NCI-H2029 (cell line): ENCODE results near the gene ZNF292.
A peak's percentile ranks its signal among the peaks of the same experiment; 100 is the strongest.
"Not testable (repeated sequence)": the region's sequence is repeated elsewhere in the genome, so short reads cannot be mapped to it uniquely, and the experiment has no call there.

Source experiments
- DNase-seq: peaks from one replicate; lab custom pipeline; 2025; lab: John Stamatoyannopoulos, UW

ZNF292 gene

DNA sequence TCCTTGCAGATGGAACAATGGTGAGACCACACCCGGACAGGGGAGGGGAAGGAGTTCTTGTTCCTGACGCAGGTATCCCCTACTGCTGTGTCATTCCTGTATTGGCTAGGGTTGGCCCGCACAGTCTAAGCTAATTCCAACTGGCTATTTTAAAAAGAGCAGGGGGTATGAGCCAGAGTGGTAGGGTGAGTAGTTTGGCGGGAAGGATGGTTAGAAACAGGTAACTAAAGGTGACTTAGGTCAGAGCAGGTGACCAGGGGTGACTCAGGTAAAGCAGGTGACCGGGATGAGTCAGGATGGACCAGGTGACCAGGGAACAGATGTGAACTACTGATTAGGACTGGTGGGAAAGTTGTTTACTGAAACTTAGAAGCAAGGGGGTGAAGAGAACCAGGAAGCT, 58.0 kb downstream of the ZNF292 start:
- DNase-seq, result no peak

DNA sequence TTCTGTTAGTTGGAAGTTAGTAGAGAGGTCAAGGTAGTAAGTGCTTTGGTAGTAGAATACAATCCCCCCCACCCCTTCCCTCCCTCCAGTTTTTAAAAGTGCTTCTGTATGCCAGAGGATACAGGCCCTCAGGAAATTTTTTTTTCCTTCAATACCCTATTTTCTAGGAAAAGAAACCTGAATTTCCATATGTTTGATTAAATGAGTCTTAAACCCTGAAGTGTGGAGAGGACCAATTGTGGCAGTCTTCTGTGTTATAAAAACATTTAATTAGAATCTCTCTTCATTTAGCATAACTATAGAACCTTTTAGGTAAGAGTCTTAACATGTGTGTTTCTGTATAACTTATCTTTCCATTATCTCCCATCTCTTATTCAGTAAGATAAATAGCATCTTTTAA, 59.5 kb downstream of the ZNF292 start:
- no peak for DNase-seq

DNA sequence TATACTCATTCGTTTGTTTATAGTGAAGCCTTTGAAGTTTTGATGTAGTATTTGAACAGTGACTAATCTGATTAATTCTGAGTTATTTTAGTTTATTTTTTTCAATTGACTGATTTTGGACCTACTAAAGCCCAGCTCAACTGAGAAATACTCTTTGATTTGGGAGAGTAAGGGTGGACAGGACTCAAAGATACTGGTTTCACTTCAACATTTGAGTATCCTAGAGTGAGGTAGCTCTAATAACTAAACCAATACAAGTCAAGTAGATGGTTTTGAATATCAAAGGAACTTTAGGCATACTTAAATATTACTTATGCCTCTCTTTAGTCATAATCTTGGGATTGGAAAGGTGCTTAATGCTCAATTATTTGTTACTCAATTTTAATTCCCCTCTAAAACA, 65.6 kb downstream of the ZNF292 start:
- no peak for DNase-seq

DNA sequence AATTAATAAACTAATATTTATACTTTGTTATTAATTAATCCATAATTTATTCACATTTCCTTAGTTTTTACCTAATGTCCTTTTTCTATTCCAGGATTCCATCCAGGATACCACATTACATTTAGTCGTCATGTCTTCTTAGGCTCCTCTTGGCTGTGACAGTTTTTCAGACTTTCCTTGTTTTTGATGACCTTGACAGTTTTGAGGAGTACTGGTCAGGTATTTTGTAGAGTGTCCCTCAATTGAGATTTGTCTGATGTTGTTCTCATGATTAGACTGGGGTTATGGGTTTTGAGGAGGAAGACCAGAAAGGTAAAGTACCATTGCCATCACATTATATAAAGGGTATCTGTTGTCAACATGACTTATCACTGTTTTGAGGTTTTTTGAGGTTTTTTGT, 67.3 kb downstream of the ZNF292 start:
- no peak for DNase-seq

DNA sequence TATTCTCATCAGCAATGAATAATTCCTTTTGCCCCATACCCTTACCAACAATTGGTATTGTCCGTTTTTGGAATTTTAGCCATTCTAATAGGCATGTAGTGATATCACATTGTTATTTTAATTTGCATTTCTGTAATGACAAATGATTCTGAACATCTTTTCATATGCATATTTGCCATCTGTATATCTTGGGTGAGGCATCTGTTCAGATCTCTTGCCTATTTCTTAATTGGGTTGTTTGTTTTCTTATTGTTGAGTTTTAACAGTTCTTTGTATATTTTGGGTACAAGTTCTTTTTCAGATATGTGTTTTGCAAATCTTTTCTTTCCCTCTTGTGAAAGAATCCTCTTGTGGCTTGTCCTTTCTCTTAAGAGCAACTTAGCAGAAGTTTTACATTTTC, 69.6 kb downstream of the ZNF292 start:
- no peak for DNase-seq

DNA sequence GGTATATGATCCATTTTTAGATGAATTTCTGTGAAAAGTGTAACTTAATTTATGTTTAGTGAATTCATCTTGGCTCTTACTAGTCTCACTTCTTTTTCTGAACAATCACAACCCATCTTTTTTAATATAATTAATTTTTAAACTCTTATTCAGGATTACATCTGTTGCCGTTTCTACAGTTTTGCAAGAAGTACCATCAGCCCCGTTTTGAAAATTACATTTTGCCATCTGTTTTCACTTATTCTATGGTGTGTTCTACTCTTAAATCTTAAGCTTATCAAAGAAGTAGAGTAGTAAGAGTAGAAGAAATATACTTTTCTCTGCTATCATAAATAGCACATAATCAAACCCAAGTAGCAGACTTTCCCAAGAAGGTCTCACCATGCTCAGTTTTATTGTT, 70.1 kb downstream of the ZNF292 start:
- DNase-seq, result no peak

DNA sequence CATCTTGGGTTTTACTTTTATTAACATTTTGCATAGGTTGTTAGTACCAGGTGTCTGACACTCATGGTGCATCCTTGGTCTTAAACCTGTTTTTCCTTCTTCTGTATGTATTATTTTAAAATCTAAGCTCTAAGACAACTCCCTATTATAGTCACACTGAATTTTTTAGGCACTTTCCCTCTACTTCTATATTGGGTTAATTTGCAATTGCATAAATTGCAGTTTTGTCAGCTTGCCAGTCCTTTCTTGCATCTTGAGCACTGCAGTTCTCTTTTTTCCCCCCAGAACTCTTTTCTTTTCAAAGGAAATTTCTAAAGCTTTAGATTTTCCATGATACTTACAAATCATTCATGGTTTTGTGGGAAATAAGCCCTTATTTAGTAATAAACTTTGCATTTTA, 70.6 kb downstream of the ZNF292 start:
- DNase-seq, result no peak

DNA sequence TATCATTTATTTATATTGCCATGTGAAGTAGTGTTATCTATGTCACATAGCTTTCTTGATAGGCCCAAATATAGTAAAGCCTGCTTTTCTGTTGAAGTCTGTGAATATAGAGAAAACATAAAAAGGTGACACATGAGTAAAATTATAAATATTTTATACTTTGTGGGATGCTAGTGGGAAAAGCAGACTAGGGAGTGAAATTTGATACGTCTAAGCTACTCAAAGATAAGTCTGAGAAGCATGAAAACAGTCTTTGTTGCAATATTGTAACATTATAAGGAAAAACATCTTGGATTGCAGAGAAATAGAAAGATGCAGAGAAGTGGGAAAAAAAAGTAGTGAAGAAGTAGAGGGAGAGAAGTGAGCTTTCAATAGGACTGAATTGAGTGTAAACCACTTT, 75.4 kb downstream of the ZNF292 start:
- DNase-seq, result no peak

DNA sequence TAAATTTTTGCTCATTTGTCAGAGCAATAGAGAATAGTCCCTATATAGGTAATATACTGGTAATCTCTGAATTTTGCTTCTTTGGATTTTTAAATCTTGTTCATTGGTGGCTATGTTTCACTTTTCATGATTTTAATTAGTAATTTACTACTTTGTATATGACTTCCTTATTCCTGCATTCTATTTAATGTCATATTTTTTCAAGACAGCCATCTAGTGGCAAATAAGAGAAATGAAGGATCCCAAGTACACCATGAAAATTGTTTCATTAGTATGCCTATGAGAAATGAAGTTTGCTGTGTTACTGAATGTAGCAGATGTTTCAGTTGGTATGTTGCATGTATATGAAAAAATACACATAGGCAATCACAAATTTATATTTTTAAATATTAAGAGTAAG, 82.4 kb downstream of the ZNF292 start:
- peak; percentile 2 for DNase-seq

DNA sequence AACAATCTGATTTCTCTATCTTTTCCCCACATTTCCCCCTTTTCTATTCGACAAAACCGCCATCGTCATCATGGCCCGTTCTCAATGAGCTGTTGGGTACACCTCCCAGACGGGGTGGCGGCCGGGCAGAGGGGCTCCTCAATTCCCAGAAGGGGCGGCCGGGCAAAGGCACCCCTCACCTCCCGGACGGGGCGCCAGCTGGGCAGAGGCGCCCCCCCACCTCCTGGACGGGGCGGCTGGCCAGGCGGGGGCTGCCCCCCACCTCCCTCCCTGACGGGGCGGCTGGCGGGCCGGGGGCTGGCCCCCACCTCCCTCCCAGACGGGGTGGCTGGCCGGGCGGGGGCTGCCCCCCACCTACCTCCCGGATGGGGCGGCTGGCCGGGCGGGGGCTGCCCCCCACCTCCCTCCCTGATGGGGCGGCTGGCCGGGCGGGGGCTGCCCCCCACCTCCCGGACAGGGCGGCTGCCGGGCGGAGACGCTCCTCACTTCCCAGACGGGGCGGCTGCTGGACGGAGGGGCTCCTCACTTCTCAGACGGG, 83.8 kb downstream of the ZNF292 start:
- DNase-seq, result not testable (repeated sequence)

DNA sequence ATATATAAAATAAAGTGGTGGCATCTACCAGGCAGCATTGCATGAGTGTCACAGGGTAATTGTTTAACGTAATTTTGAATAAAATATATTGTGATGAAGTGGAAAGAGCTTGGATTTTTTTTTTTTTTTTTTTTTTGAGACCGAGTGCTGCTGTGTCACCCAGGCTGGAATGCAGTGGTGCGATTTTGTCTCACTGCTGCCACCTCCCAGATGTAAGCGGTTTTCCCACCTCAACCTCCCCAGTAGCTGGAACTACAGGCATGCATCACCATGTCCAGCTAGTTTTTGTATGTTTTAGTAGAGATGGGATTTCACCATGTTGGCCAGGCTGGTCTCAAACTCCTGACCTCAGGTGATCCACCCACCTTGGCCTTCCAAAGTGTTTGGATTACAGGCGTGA, 85.9 kb downstream of the ZNF292 start:
- DNase-seq, result no peak

DNA sequence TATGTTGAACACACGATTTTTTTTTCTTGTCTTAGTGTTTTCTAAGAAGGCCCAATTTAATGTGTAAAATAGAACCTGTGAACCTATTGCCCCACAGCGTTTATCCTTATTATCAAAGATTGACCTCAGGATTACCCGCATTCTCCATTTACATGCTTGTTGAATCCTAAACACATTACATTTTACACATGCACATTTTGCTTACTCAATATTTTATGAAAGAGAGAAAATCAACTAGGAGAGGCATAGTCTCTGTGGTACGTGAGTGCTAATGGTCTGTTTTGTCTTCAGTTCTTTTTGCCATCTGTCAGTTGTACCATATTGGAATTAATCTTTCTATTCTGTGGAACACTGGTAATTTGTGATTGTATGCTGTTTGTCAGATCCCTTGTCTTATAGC, 86.9 kb downstream of the ZNF292 start:
- DNase-seq, result no peak

DNA sequence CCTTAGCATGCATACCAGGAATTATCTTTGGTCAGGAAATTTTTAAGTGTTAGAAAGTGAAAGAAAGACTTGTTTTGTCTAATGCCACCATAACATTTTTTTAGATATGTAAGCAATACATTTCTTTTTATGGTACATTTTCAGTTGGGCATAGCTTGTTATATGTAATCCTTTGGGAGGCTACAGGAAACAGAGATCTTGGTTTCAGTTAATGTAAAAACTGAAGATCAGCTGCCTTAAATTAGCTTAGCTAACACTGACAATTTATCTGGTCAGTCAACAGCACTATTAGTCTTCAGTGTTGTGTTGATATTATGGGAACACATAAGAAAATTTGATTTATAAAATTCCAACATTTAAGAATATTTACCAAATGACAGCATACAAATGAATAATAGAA, 88.4 kb downstream of the ZNF292 start:
- DNase-seq, result no peak

DNA sequence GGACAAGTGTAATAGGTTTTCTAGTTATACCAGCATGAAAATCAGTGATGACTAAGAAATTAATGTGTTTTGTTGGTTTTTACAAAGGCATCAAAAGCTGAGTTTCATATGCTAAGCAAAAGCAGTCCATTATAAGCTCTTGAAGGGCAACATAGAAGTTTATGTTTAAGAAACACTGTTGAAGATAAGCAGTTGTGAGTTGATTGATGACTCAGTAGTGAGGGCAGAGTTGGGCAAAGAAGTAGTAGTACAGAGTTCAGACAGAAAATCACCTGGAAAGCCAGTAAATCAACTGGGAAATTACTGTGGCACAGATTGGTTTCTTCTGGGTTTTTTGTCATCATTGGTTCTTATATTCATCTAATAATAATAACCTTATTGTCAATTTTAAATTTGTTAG, 89.0 kb downstream of the ZNF292 start:
- no peak for DNase-seq

DNA sequence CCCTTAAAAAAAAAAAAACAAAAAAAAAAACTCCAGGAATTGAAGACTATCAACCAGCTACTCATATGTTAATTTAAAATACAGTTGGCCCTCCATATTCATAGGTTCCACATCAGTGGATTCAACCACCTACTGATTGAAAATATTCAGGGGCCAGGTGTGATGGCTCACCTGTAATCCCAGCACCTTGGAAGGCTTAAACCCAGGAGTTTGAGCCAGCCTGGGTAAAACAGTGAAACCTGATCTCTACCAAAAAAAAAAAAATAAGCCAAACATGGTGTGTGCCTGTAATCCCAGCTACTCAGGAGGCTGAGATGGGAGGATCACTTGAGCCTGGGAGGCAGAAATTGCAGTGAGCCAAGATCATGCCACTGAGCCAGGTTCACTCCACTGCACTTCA, 94.7 kb downstream of the ZNF292 start:
- DNase-seq, result peak; percentile 8

DNA sequence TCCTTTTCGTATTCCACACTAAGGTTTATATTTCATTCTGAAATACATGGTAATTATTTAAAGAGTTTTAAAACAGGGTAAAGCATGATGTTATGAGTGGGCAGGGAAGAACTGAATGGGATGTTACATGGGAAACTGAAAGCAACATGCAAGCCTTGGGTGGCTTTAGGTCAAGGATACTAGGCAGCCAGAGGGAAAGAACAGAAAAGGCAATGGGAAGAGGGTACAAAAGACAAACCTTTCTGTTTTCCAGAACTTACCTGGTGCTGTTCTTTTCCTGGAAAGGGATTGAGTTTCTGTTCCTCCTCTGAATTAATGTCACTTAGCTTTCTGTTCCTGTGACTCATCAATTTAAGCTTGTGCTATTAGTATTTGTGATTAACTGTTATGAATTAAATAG, 95.9 kb downstream of the ZNF292 start:
- DNase-seq, result no peak

DNA sequence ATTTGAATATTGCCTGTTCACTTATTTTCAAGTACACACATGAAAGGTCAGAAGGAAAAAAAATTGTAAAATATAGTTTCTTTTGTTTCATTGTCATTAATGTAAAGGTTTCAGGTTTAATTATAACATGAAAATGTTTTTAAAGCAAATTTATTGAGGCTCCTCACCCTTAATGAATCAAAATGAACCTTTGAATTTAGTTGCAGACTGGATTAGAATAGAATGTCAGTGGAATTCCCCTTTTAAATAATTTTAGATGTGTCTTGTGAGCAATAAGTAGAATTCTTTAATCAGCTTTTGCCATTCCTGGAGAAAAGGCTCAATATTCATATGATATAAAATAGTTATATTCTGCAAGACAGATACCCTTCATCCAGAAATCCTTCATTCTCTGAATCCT, 96.4 kb downstream of the ZNF292 start:
- no peak for DNase-seq

DNA sequence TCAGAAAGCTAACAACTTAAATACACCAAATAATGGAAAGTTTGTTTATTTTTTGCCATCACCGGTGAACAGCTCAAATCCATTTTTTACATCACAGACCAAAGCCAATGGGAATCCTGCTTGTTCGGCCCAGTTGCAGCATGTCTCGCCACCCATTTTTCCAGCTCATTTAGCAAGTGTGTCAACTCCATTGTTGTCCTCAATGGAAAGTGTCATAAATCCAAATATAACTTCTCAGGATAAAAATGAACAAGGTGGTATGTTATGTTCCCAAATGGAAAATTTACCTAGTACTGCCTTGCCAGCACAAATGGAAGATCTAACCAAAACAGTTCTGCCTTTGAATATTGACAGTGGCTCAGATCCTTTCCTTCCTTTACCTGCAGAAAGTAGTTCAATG, 101.7 kb downstream of the ZNF292 start:
- DNase-seq, result no peak

DNA sequence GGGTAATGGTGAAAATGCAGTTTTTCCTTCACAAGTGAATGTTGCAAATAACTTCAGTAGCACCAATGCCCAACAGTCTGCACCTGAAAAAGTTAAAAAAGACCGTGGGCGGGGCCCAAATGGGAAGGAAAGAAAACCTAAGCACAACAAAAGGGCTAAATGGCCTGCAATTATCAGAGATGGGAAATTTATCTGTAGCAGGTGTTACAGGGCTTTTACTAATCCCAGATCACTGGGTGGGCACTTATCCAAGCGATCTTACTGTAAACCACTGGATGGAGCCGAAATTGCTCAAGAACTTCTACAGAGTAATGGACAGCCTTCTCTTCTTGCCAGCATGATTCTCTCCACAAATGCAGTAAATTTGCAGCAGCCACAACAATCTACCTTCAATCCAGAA, 102.2 kb downstream of the ZNF292 start:
- no peak for DNase-seq

DNA sequence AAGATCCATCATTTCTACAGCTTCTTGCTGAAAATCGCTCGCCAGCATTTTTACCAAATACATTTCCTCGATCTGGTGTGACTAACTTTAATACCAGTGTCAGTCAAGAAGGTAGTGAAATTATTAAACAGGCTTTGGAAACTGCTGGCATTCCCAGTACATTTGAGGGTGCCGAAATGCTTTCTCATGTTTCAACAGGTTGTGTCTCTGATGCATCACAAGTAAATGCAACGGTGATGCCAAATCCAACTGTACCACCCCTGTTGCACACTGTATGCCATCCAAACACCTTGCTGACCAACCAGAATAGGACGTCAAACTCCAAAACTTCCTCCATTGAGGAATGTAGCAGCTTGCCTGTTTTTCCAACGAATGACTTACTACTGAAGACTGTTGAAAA, 102.6 kb downstream of the ZNF292 start:
- DNase-seq, result no peak

DNA sequence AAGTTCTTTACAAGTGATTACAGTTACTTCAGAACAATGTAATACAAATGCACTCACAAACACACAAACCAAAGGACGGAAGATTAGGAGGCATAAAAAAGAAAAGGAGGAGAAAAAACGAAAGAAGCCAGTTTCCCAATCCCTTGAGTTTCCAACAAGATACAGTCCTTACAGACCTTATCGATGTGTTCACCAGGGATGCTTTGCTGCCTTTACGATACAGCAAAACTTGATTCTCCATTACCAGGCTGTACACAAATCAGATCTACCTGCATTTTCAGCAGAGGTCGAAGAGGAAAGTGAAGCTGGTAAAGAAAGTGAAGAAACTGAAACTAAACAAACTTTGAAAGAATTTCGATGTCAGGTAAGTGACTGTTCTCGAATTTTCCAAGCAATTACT, 104.4 kb downstream of the ZNF292 start:
- no peak for DNase-seq

DNA sequence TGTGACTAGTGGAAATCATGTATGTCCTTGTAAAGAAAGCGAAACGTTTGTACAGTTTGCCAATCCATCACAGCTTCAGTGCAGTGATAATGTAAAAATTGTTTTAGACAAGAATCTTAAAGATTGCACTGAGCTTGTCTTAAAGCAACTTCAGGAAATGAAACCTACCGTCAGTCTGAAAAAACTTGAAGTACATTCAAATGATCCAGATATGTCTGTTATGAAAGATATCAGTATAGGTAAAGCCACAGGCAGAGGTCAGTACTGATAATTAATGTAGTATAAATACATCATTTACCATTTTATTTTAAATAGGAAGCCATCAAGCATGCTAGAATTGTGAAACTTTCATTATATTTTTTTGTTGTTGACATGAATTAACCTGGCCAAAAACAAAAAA, 106.2 kb downstream of the ZNF292 start:
- no peak for DNase-seq

DNA sequence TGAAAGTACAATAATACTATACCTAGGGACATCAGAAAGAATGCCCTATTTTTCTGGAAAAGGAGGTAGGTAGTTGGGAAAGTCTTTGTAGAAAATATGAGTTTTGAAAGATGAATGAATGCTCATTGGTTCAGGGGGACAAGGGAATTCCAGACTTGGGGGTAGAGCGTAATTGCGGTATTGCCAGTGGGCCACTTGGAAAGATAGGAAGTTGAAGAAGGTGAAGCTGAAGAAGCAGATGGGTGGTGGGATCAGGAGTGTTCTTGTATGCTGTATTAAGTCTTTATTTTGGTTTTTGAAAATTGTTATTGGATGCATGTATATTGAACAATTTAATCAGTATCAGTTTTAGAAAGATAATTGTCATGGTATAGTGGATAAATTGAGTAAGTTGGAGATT, 109.1 kb downstream of the ZNF292 start:
- DNase-seq, result no peak

DNA sequence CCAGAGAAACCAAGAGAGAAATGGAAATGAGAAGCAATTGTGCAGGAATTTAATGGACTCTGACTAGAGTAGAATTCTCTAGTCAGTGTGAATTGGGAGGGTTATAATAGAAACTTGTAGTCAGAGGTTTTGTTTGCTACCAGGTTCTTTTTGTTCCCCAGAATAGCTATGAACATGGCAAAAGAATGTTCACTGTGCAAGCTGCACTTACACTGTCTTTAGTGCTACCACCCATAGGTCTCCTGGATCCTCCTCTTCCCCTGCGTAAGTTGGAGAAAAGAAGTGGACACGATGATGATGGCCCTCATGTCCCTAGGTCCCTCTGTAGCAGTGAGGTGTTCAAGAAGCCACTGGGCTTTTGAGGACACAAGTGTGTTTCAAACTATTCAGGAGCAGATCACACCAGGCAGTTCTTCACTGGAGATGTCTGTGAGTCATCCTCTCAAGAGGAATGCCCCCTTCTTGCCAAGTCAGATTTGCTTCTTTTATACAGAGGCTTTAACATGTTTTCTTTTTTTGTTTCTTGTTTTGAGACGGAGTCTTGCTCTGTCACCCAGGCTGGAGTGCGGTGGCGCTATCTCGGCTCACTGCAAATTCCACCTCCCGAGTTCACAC, 119.4 kb downstream of the ZNF292 start:
- no peak for DNase-seq

DNA sequence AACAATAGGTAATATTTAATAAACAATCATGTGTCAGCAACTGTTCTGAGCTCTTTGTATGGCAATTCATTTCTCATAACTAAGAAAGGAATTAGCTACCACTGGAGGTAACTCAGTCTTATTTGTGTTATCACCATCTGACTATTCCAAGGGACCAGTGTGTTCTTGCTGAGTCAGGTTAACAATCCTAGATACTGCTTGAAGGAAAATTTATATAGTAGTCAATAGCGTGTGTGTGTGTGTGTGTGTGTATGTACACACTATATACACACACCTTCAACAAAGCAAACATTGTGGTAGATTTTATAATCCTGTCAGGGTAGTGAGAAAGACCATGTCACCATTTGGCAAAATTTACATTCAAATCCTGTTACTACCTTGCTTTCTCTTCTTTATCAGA, 121.3 kb downstream of the ZNF292 start:
- DNase-seq, result no peak
